Measurements from ENCODE around the gene GLCE. TPM values are rescaled to one million over a fixed set of nuclear protein-coding genes. Genes with fewer than 3 reads are reported as not detected.
A peak's percentile ranks its signal among the peaks of the same experiment; 100 is the strongest.
"Not testable (repeated sequence)": the region's sequence is repeated elsewhere in the genome, so short reads cannot be mapped to it uniquely, and the experiment has no call there.

Gene GLCE
- total RNA-seq, 1 donor from 2014 or later: 23.8 TPM

DNA sequence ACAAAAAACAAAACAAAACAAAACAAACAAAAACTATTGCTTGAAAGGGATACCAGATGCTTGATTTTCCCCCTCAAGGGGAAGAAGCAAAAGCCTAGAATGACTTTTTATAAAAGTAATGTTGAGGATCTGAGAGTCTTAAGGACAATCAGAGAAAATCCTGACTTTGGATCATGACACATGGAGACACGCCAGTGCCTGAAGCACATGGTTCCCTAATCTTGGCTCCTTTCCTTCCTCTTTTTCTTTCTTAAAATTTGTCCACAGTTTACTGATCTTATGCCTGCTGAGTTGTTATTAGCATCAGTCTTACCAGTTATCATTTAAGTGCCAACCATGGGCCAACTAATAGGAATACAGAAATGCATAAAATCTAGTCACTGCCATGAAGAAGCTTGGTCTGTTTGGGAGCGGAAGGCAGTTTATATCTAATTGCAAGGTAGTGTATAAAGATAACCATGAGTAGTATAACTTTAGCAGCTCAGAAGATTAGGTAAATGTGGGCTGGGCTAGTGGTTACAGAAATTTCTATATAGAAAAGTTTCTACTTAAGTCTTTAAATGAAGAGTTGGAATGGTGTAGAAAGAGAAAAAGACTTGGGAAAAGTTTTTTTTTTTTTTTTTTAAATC is 6.9 kb downstream of the GLCE start:
- H3K27me3 ChIP-seq: no peaks in the 10 kb centered on the region
- peaks cover under 1% of the 10 kb centered on the region for H3K4me1 ChIP-seq
- no peak overlapping the region for H3K4me3 ChIP-seq
- H3K9me3 ChIP-seq: no peaks in the 10 kb centered on the region
- intact Hi-C loops (cut with DNase I): no loop called here
- no peaks in the 10 kb centered on the region for H3K36me3 ChIP-seq
- DNase-seq (no peak), ATAC-seq (peak; percentile 51)
- TF ChIP-seq, protein P1, sequence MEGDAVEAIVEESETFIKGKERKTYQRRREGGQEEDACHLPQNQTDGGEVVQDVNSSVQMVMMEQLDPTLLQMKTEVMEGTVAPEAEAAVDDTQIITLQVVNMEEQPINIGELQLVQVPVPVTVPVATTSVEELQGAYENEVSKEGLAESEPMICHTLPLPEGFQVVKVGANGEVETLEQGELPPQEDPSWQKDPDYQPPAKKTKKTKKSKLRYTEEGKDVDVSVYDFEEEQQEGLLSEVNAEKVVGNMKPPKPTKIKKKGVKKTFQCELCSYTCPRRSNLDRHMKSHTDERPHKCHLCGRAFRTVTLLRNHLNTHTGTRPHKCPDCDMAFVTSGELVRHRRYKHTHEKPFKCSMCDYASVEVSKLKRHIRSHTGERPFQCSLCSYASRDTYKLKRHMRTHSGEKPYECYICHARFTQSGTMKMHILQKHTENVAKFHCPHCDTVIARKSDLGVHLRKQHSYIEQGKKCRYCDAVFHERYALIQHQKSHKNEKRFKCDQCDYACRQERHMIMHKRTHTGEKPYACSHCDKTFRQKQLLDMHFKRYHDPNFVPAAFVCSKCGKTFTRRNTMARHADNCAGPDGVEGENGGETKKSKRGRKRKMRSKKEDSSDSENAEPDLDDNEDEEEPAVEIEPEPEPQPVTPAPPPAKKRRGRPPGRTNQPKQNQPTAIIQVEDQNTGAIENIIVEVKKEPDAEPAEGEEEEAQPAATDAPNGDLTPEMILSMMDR (IDR thresholded peaks at IDR 0.05): no peak
- H3K27ac ChIP-seq: no peak overlapping the region

DNA sequence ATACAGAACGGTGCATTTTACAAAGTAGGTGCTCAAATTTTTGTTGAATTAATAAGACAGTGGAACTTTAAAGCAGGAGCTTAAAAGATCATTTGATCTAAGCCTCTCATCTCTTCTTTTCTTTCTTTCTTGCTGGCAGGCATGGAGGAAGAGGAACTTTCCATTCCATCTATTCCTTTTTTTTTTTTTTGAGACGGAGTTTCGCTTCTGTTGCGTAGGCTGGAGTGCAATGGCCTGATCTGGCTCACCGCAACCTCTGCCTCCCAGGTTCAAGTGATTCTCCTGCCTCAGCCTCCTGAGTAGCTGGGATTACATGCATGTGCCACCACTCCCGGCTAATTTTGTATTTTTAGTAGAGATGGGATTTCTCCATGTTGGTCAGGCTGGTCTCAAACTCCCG is 7.9 kb downstream of the GLCE start:
- intact Hi-C loops (cut with DNase I); H3K4me3 ChIP-seq; H3K4me1 ChIP-seq; DNase-seq; ATAC-seq; H3K9me3 ChIP-seq; H3K27me3 ChIP-seq; H3K36me3 ChIP-seq; H3K27ac ChIP-seq: not testable (repeated sequence)

DNA sequence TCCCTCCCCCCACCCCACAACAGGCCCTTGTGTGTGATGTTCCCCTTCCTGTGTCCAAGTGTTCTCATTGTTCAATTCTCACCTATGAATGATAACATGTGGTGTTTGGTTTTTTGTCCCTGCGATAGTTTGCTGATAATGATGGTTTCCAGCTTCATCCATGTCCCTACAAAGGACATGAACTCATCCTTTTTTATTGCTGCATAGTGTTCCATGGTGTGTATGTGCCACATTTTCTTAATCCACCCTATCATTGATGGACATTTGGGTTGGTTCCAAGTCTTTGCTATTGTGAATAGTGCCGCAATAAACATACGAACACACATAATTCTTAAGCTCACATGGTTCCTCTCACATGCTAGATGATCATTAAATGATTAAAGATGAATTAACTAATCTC is 9.1 kb downstream of the GLCE start:
- DNase-seq; intact Hi-C loops (cut with DNase I); H3K4me1 ChIP-seq; H3K27ac ChIP-seq; H3K27me3 ChIP-seq; ATAC-seq; H3K4me3 ChIP-seq; H3K36me3 ChIP-seq; H3K9me3 ChIP-seq: not testable (repeated sequence)

DNA sequence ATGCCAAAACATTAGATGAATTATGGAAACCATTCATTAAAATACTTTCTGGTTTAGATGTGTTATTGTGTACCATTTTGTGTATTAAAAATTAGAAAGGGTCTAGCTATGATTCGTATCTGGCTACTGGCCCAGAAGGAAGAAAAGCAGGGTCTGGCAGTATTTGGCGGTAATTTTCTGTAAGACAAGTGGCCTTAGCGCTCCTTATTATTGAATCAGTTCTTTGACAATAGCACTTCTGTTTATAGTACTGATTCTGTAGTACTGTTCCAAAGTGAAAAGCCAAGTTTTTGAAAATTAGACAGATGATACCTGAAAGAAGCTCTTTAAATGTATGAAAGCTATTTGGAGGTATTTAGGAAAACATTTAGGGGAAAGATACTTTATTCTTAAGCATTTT is 10.2 kb downstream of the GLCE start:
- Histone ChIP-seq H3K9me3 (no peaks in the 10 kb centered on the region), H3K4me1 (no peaks in the 10 kb centered on the region), H3K4me3 (no peak overlapping the region), H3K27ac (no peak overlapping the region), H3K27me3 (no peaks in the 10 kb centered on the region), H3K36me3 (no peaks in the 10 kb centered on the region)
- intact Hi-C loops (cut with DNase I): no loop called here
- TF ChIP-seq, protein P1 (IDR thresholded peaks at IDR 0.05): no peak
- DNase-seq (no peak), ATAC-seq (no peak)

DNA sequence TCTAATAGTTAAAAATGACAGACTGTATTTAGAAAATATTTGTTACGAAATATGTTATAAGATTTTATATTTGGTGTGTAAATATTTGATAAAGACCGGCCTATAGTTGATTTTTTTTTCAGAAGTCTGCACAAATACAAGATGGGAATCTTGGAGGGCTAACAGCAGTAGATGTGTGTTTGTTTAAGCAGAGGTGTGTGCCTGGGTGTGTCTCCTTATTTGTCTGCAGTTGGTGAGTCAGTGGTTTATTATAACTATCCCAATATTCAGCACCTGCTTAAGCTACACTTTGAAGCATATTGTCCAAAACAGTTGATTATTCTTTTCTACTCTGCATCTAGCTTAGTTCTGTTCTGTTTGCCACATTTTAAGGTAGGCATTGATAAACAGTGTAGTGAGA is 12.4 kb downstream of the GLCE start:
- H3K27me3 ChIP-seq: no peaks in the 10 kb centered on the region
- no peak overlapping the region for H3K4me3 ChIP-seq
- DNase-seq (no peak), ATAC-seq (no peak)
- TF ChIP-seq, protein P1 (IDR thresholded peaks at IDR 0.05): no peak
- no peaks in the 10 kb centered on the region for H3K36me3 ChIP-seq
- H3K9me3 ChIP-seq: no peaks in the 10 kb centered on the region
- H3K27ac ChIP-seq: no peak overlapping the region
- no peaks in the 10 kb centered on the region for H3K4me1 ChIP-seq
- intact Hi-C loops (cut with DNase I): no loop called here

DNA sequence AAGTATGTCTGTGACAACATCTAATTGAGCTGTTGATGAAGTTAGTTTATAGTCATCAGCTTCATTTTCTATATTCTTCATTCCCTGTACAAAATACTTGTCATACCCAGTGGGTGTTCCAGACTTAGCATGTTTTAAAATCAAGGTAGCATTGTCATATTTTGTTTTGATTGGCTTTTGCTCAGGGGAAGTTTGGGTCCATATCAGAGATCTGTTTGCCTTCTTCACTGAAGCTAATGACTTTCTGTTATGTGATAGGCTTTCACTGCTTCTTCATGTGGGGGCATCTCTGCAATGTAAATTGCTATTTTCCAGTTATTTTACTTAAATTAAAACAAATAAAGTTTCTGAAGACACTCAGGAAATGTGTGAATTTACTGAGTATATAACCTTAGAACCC is 15.1 kb downstream of the GLCE start:
- ATAC-seq: no peak
- H3K36me3 ChIP-seq: no peaks in the 10 kb centered on the region
- no peak overlapping the region for H3K27ac ChIP-seq
- no peaks in the 10 kb centered on the region for H3K9me3 ChIP-seq
- no peak overlapping the region for H3K4me3 ChIP-seq
- no peaks in the 10 kb centered on the region for H3K27me3 ChIP-seq
- no peak for DNase-seq
- no peaks in the 10 kb centered on the region for H3K4me1 ChIP-seq
- TF ChIP-seq, protein P1 (IDR thresholded peaks at IDR 0.05): no peak
- intact Hi-C loops (cut with DNase I): no loop called here

DNA sequence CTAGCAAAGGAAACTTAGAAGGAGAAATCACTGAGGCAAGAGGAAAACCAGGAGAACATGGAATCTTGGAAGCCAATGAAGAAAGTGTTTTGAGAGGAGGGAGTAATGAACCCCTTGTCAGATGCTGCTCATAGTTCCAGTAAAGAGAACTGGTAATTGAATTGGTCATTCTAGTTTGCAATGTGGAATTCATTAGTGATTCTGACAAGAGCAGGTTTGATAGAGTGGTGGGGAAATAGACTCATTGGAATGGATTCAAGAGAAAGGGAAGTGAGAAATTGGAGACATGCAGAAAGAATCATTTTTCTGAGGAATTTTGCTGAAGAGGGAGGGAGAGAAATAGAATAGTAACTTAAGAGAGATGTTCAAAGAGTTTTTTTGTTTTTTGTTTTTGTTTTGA is 21.0 kb downstream of the GLCE start:
- Histone ChIP-seq H3K4me3 (no peak overlapping the region), H3K9me3 (no peaks in the 10 kb centered on the region), H3K36me3 (no peaks in the 10 kb centered on the region), H3K27ac (no peak overlapping the region), H3K4me1 (no peaks in the 10 kb centered on the region), H3K27me3 (no peaks in the 10 kb centered on the region)
- no peak for DNase-seq
- TF ChIP-seq, protein P1 (IDR thresholded peaks at IDR 0.05): no peak
- ATAC-seq: no peak
- intact Hi-C loops (cut with DNase I): no loop called here
